HG02938 (cell line): ENCODE measurements around the gene C4BPB.
A peak's percentile ranks its signal among the peaks of the same experiment; 100 is the strongest.
"Not testable (repeated sequence)": the region's sequence is repeated elsewhere in the genome, so short reads cannot be mapped to it uniquely, and the experiment has no call there.

Source experiments
- ATAC-seq: cut with Tn5 transposase; IDR thresholded peaks from one replicate; pipeline ENCODE4 v1.9.1; 2021; ENCODE audit warnings: mild to moderate bottlenecking, moderate library complexity; ENCODE audit not compliant: unreplicated experiment

C4BPB gene

GRCh38 chr1:207088701-207089626, at the start of gene C4BPB:
C4BPB (plus strand) TSS chr1:207088860; CDS start chr1:207089532, 672 bp downstream.
- ATAC-seq, result no peak

GRCh38 chr1:207039380-207040180, 49.1 kb upstream of the C4BPB start:
- no peak for ATAC-seq

- no peak for ATAC-seq
Measured at GRCh38 chr1:207040181-207040533, 48.5 kb upstream of the C4BPB start.

GRCh38 chr1:207041397-207041796, 47.3 kb upstream of the C4BPB start:
- not testable (repeated sequence) for ATAC-seq

GRCh38 chr1:207045453-207045852, 43.2 kb upstream of the C4BPB start:
- no peak for ATAC-seq

- no peak for ATAC-seq
Measured at GRCh38 chr1:207047505-207047904, 41.2 kb upstream of the C4BPB start.

GRCh38 chr1:207048041-207048440, 40.6 kb upstream of the C4BPB start:
- no peak for ATAC-seq

GRCh38 chr1:207049054-207049453, 39.6 kb upstream of the C4BPB start:
- ATAC-seq, result no peak

- no peak for ATAC-seq
Measured at GRCh38 chr1:207049514-207049913, 39.1 kb upstream of the C4BPB start.

- ATAC-seq, result no peak
Measured at GRCh38 chr1:207049974-207050391, 38.7 kb upstream of the C4BPB start.

GRCh38 chr1:207050480-207051190, 38.0 kb upstream of the C4BPB start:
- ATAC-seq, result peak; percentile 46

- no peak for ATAC-seq
Measured at GRCh38 chr1:207051191-207051943, 37.3 kb upstream of the C4BPB start, which contains the start of gene YOD1. YOD1 (minus strand) TSS chr1:207051208; CDS start chr1:207051030, 178 bp downstream.

GRCh38 chr1:207052911-207053769, 35.5 kb upstream of the C4BPB start, which contains the start of gene PFKFB2:
PFKFB2 (plus strand) TSS chr1:207053275; CDS start chr1:207054718, 1,443 bp downstream.
- peak; percentile 80 for ATAC-seq

- ATAC-seq, result no peak
Measured at GRCh38 chr1:207054491-207054890, 34.2 kb upstream of the C4BPB start.

- ATAC-seq, result no peak
Measured at GRCh38 chr1:207055386-207056001, 33.2 kb upstream of the C4BPB start.

- no peak for ATAC-seq
Measured at GRCh38 chr1:207056673-207057072, 32.0 kb upstream of the C4BPB start.

- ATAC-seq, result no peak
Measured at GRCh38 chr1:207058252-207058651, 30.4 kb upstream of the C4BPB start.

GRCh38 chr1:207058878-207059867, 29.5 kb upstream of the C4BPB start:
- ATAC-seq, result no peak
